Ishikawa (cell line): ENCODE results near the gene KXD1.

Source experiments
- CEBPB ChIP-seq: IDR thresholded peaks from 2 replicates; pipeline ENCODE4 v1.6.1; 2012
- CREB1 ChIP-seq: IDR thresholded peaks from 2 replicates; pipeline ENCODE4 v1.6.1; 2012; ENCODE audit warnings: low read depth
- EGR1 ChIP-seq: IDR thresholded peaks from 2 replicates; pipeline ENCODE4 v1.6.1; 2012
- EP300 ChIP-seq: IDR thresholded peaks from 2 replicates; pipeline ENCODE4 v1.6.1; 2012; ENCODE audit warnings: borderline replicate concordance
- FOXM1 ChIP-seq: IDR thresholded peaks from 2 replicates; pipeline ENCODE4 v1.6.1; 2012; ENCODE audit warnings: low read depth, borderline replicate concordance
- RAD21 ChIP-seq: IDR thresholded peaks from 2 replicates; pipeline ENCODE4 v1.6.1; 2012; ENCODE audit warnings: low read depth
- TAF1 ChIP-seq: IDR thresholded peaks from 2 replicates; pipeline ENCODE4 v1.6.1; 2012; ENCODE audit warnings: low read depth, mild to moderate bottlenecking
- TEAD4 ChIP-seq: IDR thresholded peaks from 2 replicates; pipeline ENCODE4 v1.6.1; 2012
- YY1 ChIP-seq: IDR thresholded peaks from 2 replicates; pipeline ENCODE4 v1.6.1; 2012; ENCODE audit warnings: low read depth
- ZBTB7A ChIP-seq: IDR thresholded peaks from 2 replicates; pipeline ENCODE4 v1.6.1; 2012; ENCODE audit warnings: low read depth
- TF ChIP-seq, protein P1 (sequence below): IDR thresholded peaks from 2 replicates; pipeline ENCODE4 v1.6.1; 2012; ENCODE audit warnings: low read depth, mild to moderate bottlenecking
- TF ChIP-seq, protein P2 (sequence below): IDR thresholded peaks from 2 replicates; pipeline ENCODE4 v1.6.1; 2012

DNA sequence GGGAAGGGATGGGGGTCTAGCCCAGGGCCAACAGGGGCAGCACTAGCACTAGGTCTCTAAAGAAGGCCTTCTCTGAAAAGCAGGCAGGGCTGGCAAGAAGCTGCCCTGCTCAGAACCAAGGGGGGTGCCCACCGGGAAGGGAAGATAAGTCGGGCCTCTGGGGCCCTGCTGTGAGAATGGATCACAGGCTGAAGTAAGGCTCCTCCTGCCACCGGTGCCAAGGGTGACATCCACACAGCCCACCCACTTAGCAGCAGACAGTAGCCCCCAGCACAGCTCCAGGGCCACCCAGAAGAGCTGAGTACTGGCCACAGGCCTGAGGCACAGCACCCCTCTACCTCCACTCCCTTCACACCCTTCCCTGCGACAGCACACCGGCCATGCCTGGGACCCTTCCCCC is 41.7 kb upstream of the KXD1 start:
- TF ChIP-seq TAF1 (no peak), EGR1 (no peak), RAD21 (no peak), FOXM1 (no peak), CEBPB (no peak), TEAD4 (no peak), YY1 (no peak), EP300 (no peak), CREB1 (no peak), ZBTB7A (no peak)
- TF ChIP-seq, protein P1, sequence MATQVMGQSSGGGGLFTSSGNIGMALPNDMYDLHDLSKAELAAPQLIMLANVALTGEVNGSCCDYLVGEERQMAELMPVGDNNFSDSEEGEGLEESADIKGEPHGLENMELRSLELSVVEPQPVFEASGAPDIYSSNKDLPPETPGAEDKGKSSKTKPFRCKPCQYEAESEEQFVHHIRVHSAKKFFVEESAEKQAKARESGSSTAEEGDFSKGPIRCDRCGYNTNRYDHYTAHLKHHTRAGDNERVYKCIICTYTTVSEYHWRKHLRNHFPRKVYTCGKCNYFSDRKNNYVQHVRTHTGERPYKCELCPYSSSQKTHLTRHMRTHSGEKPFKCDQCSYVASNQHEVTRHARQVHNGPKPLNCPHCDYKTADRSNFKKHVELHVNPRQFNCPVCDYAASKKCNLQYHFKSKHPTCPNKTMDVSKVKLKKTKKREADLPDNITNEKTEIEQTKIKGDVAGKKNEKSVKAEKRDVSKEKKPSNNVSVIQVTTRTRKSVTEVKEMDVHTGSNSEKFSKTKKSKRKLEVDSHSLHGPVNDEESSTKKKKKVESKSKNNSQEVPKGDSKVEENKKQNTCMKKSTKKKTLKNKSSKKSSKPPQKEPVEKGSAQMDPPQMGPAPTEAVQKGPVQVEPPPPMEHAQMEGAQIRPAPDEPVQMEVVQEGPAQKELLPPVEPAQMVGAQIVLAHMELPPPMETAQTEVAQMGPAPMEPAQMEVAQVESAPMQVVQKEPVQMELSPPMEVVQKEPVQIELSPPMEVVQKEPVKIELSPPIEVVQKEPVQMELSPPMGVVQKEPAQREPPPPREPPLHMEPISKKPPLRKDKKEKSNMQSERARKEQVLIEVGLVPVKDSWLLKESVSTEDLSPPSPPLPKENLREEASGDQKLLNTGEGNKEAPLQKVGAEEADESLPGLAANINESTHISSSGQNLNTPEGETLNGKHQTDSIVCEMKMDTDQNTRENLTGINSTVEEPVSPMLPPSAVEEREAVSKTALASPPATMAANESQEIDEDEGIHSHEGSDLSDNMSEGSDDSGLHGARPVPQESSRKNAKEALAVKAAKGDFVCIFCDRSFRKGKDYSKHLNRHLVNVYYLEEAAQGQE = no peak
- TF ChIP-seq, protein P2, sequence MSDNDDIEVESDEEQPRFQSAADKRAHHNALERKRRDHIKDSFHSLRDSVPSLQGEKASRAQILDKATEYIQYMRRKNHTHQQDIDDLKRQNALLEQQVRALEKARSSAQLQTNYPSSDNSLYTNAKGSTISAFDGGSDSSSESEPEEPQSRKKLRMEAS = no peak
